GM19351 (cell line): ENCODE data around the gene GRK3.
"Not testable (repeated sequence)": the region's sequence is repeated elsewhere in the genome, so short reads cannot be mapped to it uniquely, and the experiment has no call there.

Source experiments
- ATAC-seq: cut with Tn5 transposase; IDR thresholded peaks from one replicate; pipeline ENCODE4 v1.9.1; 2021; ENCODE audit warnings: mild to moderate bottlenecking, moderate library complexity; ENCODE audit not compliant: unreplicated experiment

The GRK3 gene

DNA sequence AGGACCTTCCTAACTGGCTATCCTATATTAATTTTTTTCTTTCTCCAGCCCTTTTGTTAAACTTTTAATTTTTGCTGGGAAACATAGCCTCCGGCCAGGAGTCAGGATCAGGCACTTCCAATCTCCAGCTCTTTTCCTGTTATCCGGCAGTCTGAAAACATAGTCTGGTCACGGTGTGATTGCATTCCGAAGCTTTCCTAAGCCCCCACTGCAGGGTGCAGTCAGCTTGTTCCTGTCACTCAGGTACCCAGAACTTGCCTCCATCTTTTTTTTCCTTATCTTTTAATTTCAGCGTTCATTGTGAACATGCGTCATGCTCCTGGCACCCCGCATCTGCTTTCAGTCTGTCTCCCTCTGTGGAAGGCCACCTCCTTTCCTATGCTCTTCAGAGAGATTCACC, 59.4 kb downstream of the GRK3 start:
- no peak for ATAC-seq

DNA sequence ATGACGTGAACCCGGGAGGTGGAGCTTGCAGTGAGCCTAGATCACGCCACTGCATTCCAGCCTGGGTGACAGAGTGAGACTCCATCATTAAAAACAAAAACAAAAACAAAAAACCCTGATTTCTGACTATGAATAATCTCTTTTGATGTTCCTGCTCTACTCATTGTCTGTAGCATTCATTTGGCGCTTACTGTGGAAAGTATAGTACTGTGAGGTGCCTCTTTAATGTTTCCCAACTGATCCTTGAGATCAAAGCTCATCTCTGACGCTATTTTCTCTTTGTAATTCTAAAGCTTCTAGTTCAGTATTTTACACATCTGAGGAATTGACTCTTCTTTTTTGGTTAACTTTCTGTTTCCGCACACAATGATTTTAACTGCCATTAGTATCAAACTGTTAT, 60.0 kb downstream of the GRK3 start:
- ATAC-seq = no peak

DNA sequence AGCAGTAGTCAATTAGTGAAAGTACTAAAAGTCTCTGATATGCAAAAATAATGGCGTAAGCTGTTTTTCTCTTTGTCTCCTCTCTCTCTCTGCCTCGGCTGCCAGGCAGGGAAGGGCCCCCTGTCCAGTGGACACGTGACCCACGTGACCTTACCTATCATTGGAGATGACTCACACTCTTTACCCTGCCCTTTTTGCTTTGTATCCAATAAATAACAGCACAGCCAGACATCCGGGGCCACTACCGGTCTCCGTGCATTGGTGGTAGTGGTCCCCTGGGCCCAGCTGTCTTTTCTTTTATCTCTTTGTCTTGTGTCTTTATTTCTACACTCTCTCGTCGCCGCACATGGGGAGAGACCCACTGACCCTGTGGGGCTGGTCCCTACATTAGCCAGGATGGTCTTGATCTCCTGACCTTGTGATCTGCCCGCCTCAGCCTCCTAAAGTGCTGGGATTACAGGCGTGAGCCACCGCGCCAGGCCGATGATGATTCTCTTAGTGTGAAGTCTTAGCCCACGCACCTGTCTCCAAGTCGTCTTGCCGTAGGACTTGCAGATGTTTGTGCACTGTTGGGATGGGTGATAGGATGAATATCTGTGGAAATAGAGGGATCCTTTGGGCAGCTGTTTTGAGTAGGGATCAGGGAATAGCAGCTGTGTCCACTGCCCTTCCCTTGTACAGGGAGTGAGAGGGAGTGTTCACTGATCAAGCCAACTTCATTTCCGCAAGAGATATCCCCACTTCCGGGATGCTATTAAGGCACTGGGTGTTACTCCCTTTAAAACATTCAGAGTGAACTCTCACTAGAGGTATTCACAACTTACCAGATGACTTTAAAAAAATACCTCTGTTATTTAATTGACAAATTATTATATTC, 61.5 kb downstream of the GRK3 start:
- ATAC-seq = not testable (repeated sequence)

DNA sequence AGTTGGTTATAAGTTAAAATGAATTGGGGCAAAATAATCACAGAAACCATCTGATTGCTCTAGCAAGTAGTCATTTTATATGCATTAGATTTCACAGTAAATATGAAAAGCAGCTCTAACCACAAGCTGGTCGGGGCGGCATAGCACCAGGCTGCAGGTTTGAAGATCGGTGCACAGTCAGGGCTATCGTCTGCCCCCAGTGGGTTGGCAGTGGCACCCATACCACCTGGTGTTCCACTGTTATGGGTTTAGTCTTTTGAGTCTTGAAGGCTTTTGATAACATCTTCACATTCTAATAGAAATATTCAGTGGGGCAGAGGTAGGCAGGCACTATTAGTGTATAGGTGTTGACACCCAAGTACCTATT, 62.1 kb downstream of the GRK3 start:
- ATAC-seq = no peak

DNA sequence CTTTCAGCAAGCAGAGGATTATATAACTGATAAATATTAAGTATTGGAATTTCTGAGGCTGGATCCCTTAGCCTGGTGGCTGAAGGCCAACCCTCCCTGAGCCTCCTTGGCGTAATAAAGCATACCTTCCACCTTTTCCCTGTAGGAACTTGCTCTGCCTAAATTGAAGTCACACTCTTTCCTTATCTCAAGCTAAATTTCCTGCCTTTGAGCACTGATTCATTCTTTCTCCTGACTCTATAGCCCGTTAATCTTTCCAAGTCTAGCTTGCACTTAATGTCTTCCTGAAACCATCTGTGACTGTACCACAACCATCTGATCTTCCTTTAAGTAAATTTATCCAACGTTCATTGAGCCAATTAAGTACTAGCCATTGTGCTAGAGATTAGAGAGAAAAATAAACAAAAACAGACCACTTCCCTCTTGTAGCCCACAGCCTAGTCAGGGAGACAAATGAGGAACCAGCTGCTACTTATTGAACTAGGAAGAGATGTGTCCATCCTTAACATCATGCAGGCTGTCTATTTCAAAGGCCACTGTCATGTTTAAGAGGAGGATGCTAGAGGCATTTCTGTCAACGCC, 62.9 kb downstream of the GRK3 start:
- ATAC-seq = no peak

DNA sequence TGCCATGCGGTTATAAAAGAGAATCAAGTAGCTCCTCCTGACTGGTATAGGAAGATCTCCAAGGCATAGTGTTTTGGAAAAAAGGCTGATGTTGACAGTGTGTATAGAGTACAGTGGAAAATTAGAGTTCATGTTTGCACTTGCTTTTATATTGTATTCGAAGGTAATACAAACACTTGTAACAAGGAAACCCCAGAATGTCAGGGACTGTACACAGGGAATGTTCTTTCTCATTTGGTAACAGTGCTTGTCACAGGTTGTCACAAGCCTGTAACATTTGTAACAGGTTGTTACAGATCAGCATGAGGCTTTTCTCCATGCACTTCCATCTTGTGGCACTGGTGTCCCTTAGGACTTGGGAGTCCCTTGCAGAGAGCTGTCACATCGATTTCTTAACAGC, 64.0 kb downstream of the GRK3 start:
- no peak for ATAC-seq

DNA sequence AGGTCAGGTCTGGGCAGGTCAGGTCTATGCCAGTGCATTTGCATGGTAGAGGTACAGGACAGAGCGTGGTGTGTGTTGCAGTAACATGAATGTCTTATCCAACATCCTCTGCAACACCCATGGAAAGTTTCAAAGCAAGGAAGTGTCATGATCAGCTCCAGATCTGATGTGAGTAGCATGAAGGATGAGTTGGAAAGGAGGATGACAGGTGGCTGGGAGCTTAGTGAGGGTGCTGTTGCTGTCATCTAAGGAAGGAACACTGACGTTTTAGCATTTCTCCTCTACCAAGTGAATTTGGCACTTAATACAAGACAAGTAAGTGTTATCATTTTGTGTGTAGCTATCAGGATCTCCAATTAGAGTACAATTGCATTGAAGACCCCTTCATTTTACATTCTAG, 65.1 kb downstream of the GRK3 start:
- no peak for ATAC-seq

DNA sequence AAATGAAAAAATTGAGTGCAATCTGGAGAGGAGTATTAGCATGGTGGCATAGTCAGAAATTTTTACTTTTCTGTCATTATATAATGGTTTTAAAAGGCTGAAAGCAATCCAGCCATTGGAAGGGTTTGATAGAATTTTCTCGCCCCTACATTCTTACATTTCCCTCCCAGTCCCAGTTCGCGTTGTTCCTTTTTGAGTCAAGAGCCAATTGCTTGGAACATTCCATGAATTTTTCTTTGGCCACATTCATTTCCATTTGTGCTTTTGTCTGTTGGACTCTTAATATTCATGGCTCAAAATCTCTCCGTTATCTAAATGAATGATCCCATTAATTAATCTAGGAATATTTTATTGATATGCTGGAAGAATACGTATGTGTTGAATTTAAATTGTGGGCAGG, 66.0 kb downstream of the GRK3 start:
- ATAC-seq = no peak

DNA sequence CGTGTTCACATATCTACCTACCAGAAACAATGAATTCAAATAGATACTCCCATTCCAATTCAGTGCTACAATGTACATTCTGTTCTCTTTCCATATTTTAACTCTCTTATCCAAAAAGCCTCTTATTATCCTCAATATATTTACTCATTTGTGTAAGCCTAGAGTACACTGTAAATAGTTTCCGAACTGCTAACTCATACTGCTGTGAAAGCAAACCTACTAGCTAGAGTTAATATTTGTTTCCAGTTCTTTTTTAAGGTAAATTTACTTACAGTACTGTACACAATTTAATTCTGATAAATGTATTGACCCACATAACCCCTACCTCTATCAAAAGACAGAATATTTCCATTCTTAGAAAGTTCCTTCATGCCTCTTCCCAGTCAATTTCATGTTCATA, 71.8 kb downstream of the GRK3 start:
- ATAC-seq = no peak

DNA sequence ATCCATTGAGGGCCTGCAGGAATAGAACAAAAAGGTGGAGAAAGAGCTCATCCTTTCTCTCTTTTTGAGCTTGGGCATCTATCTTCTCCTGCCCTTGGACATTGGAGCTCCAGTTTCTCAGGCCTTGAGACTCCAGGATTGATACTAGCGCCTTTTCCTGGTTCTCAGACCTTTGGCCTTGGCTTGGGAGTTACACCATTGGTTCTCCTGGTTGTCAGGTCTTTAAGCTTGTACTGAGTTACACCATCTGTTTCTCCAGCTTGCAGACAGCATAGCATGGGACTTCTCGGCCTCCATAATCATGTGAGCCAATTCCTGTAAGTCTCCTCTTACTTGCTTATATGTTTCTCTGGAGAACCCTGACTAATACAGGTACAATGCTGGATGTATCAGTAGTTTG, 72.6 kb downstream of the GRK3 start:
- ATAC-seq = no peak

DNA sequence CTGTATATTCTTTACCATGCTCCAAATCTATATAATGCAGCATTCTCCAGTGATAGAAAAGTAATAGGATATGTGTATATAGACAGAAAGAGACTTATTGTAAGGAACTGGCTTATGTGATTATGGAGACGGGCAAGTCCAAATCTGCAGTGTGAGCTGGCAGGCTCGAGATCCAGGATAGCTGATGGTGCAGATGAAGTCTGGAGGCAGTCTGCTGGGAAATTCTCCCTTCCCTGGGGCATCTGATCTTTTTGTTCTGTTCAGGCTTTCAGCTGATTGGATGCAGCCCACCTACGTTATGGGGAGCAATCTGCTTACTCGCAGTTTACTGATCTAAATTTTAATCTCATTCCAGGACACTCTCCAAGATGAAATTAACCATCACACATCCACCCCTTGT, 73.2 kb downstream of the GRK3 start:
- ATAC-seq = no peak

DNA sequence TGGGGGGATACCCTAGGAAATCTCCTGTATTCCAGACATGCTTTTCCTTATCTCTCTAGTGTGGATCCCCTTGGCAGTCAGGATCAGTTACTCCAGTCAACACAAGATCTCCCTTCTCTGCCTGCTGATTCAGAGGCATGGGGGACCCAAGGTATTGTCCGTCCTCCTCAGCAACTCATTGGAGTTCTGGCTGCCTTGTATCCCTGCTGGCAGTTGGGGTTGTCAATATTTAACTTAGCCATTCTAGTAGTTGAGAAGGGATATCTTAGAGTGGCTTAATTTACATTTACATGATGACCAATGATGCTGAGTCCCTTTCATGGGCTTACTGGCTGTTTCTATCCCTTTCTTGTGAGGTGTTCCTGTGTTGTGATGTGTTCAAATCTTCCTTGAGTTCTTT, 74.2 kb downstream of the GRK3 start:
- no peak for ATAC-seq

DNA sequence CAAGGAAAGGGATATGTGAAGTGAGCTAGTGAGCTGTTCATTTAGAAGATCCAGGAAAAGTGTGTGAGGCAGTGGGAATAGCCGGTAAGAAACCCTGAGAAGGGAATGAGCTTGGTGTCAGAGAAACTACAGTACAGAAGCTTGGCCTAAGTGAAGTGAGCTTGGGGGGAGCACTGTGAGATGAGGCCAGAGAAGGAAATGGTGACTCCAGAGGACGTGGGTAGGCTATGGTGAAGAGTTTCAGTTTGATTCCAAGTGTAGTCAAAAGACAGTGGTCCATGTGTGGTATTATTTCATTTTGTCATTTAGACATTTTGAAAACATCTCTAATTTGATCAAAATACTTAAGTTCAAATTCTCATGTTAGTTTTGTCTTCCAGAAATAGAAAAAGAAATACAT, 77.2 kb downstream of the GRK3 start:
- ATAC-seq = no peak

DNA sequence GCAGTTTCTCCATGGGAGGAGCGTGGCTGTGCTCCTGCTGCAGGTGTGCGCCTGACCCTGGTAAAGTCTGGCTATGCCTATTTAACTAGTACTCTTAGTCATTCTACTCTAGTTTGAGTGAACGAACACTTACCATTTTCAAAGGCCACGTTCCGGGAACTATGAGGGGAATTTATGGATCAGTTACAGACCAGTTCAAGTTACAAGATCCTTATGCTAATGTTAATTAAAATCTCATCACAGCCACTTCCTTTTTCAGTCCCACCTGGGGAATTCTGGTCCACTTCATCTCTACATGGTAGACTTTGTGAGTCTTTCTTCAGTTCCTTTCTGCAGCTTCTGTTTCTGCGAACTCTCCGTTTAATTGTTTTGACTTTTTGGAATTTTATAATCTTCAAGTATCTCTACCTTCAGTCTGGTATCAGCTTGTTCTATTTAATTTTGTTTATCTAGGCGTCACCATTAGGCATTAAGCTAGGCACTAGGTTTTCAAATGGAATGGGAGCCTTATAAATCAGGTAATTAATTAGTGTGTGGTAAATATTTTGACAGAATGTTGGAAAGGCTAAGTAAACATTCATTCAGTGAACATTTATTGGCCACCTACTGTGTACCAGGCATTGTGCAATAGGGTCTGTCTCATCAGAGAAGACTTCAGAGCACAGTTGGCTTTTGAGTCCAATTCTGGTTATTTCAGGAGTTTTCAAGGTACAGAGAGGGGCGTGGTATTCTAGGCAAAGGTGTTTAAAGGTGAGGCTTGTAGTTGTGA, 78.9 kb downstream of the GRK3 start:
- ATAC-seq = no peak

DNA sequence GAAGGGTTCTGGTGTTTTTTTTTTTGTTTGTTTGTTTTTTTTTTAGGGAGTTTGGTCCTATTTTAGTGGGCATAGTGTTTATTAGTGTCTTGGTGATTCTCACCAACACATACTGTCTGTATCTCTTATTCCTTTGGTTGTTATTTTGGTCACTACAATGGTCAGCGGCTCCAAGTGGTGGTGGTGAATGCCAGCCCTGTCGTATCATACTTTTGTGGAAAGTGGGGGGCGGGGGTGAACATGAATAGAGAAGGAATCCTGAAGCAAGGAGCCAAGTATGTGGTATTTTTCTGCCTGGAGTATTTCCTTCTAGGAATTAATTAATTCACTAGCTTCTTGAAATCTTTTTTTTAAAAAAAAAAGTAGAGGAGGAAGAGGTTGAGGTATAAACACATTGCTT, 79.6 kb downstream of the GRK3 start:
- ATAC-seq = no peak

DNA sequence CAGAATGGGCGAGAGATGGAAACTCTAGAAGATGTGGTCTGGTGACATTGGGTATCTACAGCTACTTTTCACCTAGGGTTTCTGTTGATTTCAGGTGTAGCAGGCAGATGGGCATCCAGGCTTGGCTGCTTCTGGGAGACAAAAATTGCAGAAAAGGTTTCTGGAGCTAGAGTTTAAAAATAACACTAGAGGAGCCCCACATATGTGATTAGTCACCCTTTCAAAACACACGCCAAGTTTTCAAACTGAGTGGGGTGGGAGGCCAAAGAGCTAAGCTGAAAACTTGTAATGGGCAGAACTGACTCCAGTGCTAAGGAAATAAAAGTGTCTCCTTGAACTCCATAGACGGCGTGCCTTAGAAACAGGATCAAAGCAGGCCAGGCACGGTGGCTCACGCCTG, 80.8 kb downstream of the GRK3 start:
- ATAC-seq = no peak

DNA sequence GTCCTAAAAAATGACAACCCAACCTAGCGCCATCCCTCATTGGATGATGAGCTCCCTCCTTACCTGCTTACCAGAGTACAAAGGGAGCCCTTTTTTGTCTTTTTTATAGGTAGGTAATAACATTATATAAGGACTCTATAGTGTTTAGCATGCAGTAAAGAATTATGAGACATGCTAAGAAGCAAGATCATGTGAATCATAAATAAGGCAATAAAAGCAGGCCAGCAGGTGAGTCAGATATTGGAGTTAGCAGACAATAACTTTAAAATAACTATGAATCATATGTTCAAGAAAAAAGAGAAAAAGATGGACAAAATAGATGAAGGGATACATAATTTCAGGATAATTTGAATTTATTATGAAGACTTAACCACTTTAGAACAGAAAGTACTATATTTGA, 81.5 kb downstream of the GRK3 start:
- no peak for ATAC-seq

DNA sequence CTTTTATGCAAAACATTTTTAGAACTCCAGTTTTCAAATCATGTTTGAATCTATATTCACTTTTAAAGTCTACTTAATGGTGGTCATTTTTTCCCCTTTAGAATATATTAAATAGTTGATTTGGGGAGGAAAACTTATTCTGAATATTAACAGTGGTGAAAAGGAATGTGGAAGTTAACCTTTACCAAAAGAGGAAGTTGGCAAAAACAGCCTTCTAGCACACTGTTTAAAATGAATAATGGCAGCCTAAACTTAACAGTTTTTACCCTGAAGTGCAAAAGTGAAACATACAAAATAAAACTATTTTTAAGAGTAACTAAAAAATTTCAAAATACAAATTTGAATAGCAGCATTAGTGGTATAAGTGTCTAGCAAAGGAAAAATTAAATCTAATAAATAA, 86.4 kb downstream of the GRK3 start:
- ATAC-seq = no peak

DNA sequence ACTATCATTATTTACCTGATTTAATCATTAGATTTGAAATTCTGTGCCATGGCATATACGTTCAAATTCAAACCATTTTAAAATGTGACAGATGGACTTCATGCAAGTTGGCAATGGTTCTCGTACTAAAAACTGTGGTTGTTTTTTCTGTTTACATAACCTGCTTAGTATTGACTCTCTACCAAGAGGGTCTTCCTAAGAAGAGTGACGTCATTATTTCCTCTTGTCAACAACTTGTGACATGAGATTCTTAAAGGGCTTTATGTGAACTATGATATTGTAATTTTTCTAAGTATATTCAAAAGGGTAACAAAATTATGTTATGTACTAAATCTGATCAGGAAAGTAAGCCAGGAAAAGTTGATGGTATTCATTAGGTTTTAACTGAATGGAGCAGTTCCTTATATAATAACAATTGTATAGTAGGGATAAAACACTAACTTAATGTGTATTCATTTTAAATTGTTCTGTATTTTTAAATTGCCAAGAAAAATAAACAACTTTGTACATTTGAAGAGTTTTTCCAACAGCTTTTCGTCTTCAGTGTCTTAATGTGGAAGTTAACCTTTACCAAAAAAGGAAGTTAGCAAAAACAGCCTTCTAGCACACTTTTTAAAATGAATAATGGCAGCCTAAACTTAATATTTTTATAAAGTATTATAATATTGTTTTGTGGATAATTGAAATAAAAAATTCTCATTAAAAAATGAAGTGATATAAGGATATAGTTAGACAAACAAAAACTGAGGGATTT, 87.0 kb downstream of the GRK3 start:
- ATAC-seq = no peak

DNA sequence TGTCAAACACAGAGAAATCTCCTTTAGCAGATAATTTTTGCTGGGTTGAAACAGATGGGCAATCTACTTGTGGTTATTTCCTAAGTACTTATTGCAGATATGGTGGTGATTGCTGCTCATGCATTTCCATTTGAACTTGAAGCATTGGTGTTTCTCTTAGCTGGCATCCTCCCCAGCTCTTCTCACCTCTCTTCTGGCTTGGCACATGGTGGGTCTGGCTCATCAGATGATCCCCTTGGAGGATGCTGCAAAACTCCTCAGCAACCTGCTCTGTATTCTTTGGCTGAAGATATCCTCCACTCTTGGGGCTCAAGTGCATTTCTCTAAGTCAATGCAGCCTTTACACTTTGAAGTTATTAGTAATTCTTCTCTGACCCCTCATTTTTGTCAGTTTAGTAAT, 90.2 kb downstream of the GRK3 start:
- no peak for ATAC-seq

DNA sequence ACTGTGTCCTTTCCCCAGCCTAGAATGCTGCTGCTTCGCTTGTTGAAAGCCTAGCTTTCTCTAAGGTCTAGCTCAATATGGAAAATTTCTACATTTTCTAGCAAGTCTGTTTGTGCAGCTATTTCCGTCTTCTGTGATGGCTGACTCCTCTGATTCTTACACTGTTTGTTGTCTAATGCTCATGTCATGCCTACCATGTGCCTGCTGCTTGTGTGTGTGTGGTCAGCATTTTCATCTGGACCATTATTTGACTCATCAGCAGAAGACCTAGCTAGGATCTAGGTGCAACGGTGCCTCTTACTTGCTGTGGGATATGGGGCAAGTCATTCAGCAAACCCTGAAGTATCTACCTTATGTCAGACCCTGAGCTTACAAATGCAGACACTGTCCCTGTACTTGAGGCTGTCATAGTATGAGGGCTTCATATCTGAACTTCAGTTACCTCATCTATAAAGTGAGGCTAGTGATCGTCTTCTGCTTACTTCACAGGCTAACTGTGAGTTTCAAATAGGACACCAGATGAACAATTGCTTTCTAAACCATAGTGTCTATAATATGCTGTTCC, 91.0 kb downstream of the GRK3 start:
- no peak for ATAC-seq
